HL-60 (cell line): ENCODE measurements around the gene BEX4.

Source experiments
- POLR2AphosphoS5 ChIP-seq: IDR thresholded peaks from 2 replicates; pipeline ENCODE4 v1.6.1; 2012; ENCODE audit warnings: low read depth
- TF ChIP-seq, protein P1 (sequence below): IDR thresholded peaks from one replicate; pipeline ENCODE4 v1.5.1; 2011; ENCODE audit warnings: low read length, control low read depth, inconsistent platforms; ENCODE audit not compliant: insufficient read depth

- no peak for TF ChIP-seq POLR2AphosphoS5
- TF ChIP-seq, protein P1, sequence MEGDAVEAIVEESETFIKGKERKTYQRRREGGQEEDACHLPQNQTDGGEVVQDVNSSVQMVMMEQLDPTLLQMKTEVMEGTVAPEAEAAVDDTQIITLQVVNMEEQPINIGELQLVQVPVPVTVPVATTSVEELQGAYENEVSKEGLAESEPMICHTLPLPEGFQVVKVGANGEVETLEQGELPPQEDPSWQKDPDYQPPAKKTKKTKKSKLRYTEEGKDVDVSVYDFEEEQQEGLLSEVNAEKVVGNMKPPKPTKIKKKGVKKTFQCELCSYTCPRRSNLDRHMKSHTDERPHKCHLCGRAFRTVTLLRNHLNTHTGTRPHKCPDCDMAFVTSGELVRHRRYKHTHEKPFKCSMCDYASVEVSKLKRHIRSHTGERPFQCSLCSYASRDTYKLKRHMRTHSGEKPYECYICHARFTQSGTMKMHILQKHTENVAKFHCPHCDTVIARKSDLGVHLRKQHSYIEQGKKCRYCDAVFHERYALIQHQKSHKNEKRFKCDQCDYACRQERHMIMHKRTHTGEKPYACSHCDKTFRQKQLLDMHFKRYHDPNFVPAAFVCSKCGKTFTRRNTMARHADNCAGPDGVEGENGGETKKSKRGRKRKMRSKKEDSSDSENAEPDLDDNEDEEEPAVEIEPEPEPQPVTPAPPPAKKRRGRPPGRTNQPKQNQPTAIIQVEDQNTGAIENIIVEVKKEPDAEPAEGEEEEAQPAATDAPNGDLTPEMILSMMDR, result no peak
Observed at GRCh38 chrX:103233263-103233662, 18.4 kb downstream of the BEX4 start.
